Fibroblast of skin of abdomen (primary cell): ENCODE measurements around the gene FTHL17.

Experiments
- DNase-seq: peaks from one replicate; pipeline ENCODE4 v3.0.0-alpha.2; 2013

The FTHL17 gene

GRCh38 chrX:31038575-31039326, 33.1 kb downstream of the FTHL17 start:
- DNase-seq, result peak; percentile 52

- DNase-seq, result peak; percentile 26
Observed at GRCh38 chrX:31036895-31037294, 34.9 kb downstream of the FTHL17 start.

- DNase-seq, result no peak
Observed at GRCh38 chrX:31027351-31027750, 44.5 kb downstream of the FTHL17 start.

GRCh38 chrX:31024866-31025265, 47.0 kb downstream of the FTHL17 start:
- no peak for DNase-seq

- no peak for DNase-seq
Observed at GRCh38 chrX:31021537-31021936, 50.3 kb downstream of the FTHL17 start.
